GM12878 (cell line): Measurements from ENCODE around the gene PRKAG2. TPM values are rescaled to one million over a fixed set of nuclear protein-coding genes. Genes with fewer than 3 reads are reported as not detected.

Experiments
- ATAC-seq: fragments of 200-7000 bp; cut with Tn5 transposase; 3 replicates; pipeline ENCODE4 v1.9.1; 2020; ENCODE audit warnings: mild to moderate bottlenecking, moderate library complexity
- BruUV-seq: library from RNA; stranded (reverse); fragments of 400-500 nt; replicated peaks from 2 replicates; lab custom pipeline; 2021; lab: Mats Ljungman, UMichigan
- CTCF ChIA-PET: fragments of 300-600 bp; sonication (Branson Sonifier 250); formaldehyde crosslinking; extraction: SDS; loops from one replicate; lab custom pipeline; 2021; ENCODE audit warnings: inconsistent platforms; lab: Yijun Ruan, JAX
- POLR2A ChIA-PET: fragments of 350-600 bp; formaldehyde crosslinking; extraction: SDS; loops from one replicate; lab custom pipeline; 2021; ENCODE audit warnings: inconsistent platforms; lab: Charles Lee
- RAD21 ChIA-PET: fragments of 300-600 bp; sonication (Branson Sonifier 250); formaldehyde crosslinking; loops from one replicate; lab custom pipeline; 2023; ENCODE audit warnings: antibody characterized with exemption; ENCODE audit not compliant: unreplicated experiment; lab: Charles Lee
- SMC1A ChIA-PET: fragments of 300-600 bp; sonication (Branson Sonifier 250); formaldehyde crosslinking; loops from one replicate; lab custom pipeline; 2023; ENCODE audit not compliant: unreplicated experiment, uncharacterized antibody; lab: Charles Lee
- DNase-seq: peaks from one replicate; pipeline ENCODE4 v3.0.0-alpha.2; 2011; ENCODE audit warnings: low read depth, low spot score
- FAIRE-seq: peaks from 3 replicates; lab custom pipeline; 2011; peaks lifted over from hg19 to GRCh38; lab: Jason Lieb, UNC
- H2AFZ ChIP-seq: 2 replicates; pipeline ENCODE4 v1.6.0; 2011; ENCODE audit warnings: low read depth, low read length, control low read depth; ENCODE audit not compliant: control insufficient read depth
- H3K27ac ChIP-seq: 2 replicates; pipeline ENCODE4 v1.5.1; 2011; ENCODE audit warnings: control low read depth; ENCODE audit not compliant: control insufficient read depth, insufficient read depth
- H3K27me3 ChIP-seq, 2 experiments: replicated peaks in 1 of 2; 2 replicates each; pipeline versions ENCODE4 v1.6.0 to v1.6.1; 2011; ENCODE audit warnings: low read length in 1 of 2; ENCODE audit not compliant: control insufficient read depth in 2 of 2, insufficient read depth in 2 of 2
- H3K36me3 ChIP-seq, 2 experiments: 2 replicates each; pipeline ENCODE4 v1.5.1; 2011; ENCODE audit warnings: low read length in 1 of 2; ENCODE audit not compliant: control insufficient read depth in 2 of 2, insufficient read depth in 2 of 2
- H3K4me1 ChIP-seq: 2 replicates; pipeline ENCODE4 v1.6.1; 2011; ENCODE audit warnings: mild to moderate bottlenecking, low read length, moderate library complexity, mixed read lengths; ENCODE audit not compliant: control insufficient read depth, insufficient read depth
- H3K4me2 ChIP-seq: 2 replicates; pipeline ENCODE4 v1.6.0; 2011; ENCODE audit warnings: control low read depth; ENCODE audit not compliant: control insufficient read depth, insufficient read depth
- H3K4me3 ChIP-seq: fragments of 200-600 bp; sonication (generic); 2 replicates; pipeline ENCODE4 v1.5.1; 2016
- H3K79me2 ChIP-seq: 2 replicates; pipeline ENCODE4 v1.6.0; 2011; ENCODE audit warnings: low read length; ENCODE audit not compliant: control insufficient read depth, insufficient read depth
- H3K9ac ChIP-seq: 2 replicates; pipeline ENCODE4 v1.8.0; 2011; ENCODE audit warnings: low read length, control low read depth, mixed read lengths; ENCODE audit not compliant: control insufficient read depth, insufficient read depth
- H3K9me3 ChIP-seq: replicated peaks from 3 replicates; pipeline ENCODE4 v1.5.1; 2011; ENCODE audit warnings: mild to moderate bottlenecking, low read length; ENCODE audit not compliant: control insufficient read depth, insufficient read depth
- H4K20me1 ChIP-seq: 2 replicates; pipeline ENCODE4 v1.6.0; 2011; ENCODE audit not compliant: control insufficient read depth, insufficient read depth
- BCLAF1 ChIP-seq: fragments of 450-650 bp; IDR thresholded peaks from 2 replicates; pipeline ENCODE4 v1.6.1; 2017; ENCODE audit warnings: antibody characterized with exemption, mild to moderate bottlenecking, moderate library complexity
- CBX5 ChIP-seq: sonication (generic); IDR thresholded peaks from 2 replicates; pipeline ENCODE4 v1.6.1; 2016; ENCODE audit warnings: low read depth, moderate library complexity, mild to moderate bottlenecking, inconsistent platforms
- CHD4 ChIP-seq: fragments of 200-600 bp; sonication (generic); IDR thresholded peaks from 2 replicates; pipeline ENCODE4 v1.6.1; 2016; ENCODE audit warnings: mild to moderate bottlenecking
- HSF1 ChIP-seq: fragments of 150-350 bp; IDR thresholded peaks from 2 replicates; pipeline ENCODE4 v1.6.1; 2014; ENCODE audit warnings: mild to moderate bottlenecking, low read depth, low read length
- NFIC ChIP-seq: IDR thresholded peaks from 2 replicates; pipeline ENCODE4 v1.6.1; 2012; ENCODE audit warnings: low read depth, mild to moderate bottlenecking, inconsistent platforms, low read length, moderate library complexity
- NFYA ChIP-seq: IDR thresholded peaks from 2 replicates; pipeline ENCODE4 v1.6.1; 2011; ENCODE audit warnings: low read depth, mild to moderate bottlenecking, low read length, improper control_type of control experiment, borderline replicate concordance
- RELB ChIP-seq: fragments of 450-650 bp; IDR thresholded peaks from 2 replicates; pipeline ENCODE4 v1.6.1; 2017; ENCODE audit warnings: low read depth, mild to moderate bottlenecking, moderate library complexity
- SREBF2 ChIP-seq: IDR thresholded peaks from 2 replicates; pipeline ENCODE4 v1.6.1; 2012; ENCODE audit warnings: mild to moderate bottlenecking, low read length
- USF1 ChIP-seq: IDR thresholded peaks from 2 replicates; pipeline ENCODE4 v1.6.1; 2011; ENCODE audit warnings: borderline replicate concordance, low read depth, mild to moderate bottlenecking, moderate library complexity, mixed read lengths, low read length; ENCODE audit not compliant: insufficient read depth; ENCODE audit errors: extremely low read length
- WGBS: methylation state at CpG from one replicate; pipeline ENCODE4 v1.1.6; 2016; ENCODE audit warnings: low lambda C conversion rate; ENCODE audit not compliant: insufficient replicate concordance, insufficient coverage; ENCODE audit errors: missing lambda C conversion rate; 5-methylcytosine and 5-hydroxymethylcytosine counted together
- in situ Hi-C: fragments of 300-500 bp; cut with MboI; formaldehyde crosslinking; loops from 9 replicates; pipeline ENCODE4 v1.14.3; 2018; ENCODE audit warnings: mixed read lengths
- intact Hi-C: fragments of 100-400 bp; cut with micrococcal nuclease; formaldehyde crosslinking; loops from one replicate; pipeline ENCODE4 v1.14.2; 2022; ENCODE audit not compliant: unreplicated experiment
- polyA plus RNA-seq, 11 experiments: library from polyadenylated mRNA; depleted of rRNA in 4 of 11; unstranded in 6 of 11; stranded (reverse) in 5 of 11; fragments of >200 nt; fragmentation: Nextera tagmentation in 4 of 11; fragmentation: Illumina TruSeq in 1 of 11; extraction: Ambion mirVana in 4 of 11; extraction: Trizol in 1 of 11; gene quantifications; 1 replicate in 1 of 11; 2 replicates in 10 of 11; pipeline versions ENCODE4 v1.2.1 to v1.2.3, GENCODE V29; 2011 to 2016; ENCODE audit warnings: inconsistent platforms in 2 of 11, missing spikeins in 2 of 11, low read depth in 1 of 11
- total RNA-seq, 4 experiments: library from RNA; depleted of rRNA in 3 of 4; stranded (reverse); fragments of >200 nt in 3 of 4; fragmentation: Illumina TruSeq in 1 of 4; extraction: Trizol in 1 of 4; gene quantifications; 2 replicates each; pipeline versions ENCODE4 v1.2.1 to v1.2.3, GENCODE V29; 2013 to 2021

PRKAG2 gene
- total and polyA plus RNA-seq, 10 of the 15 experiments (the other 5 are each of a cell fraction or from before 2014, with no cell fraction given), result 3.4 to 8.9 (median 6.8) TPM

GRCh38 chr7:151599401-151600227, 277.3 kb downstream of the PRKAG2 start:
- WGBS, result 81% methylated on average over 10 of the region's 10 CpGs
- no peak for DNase-seq
- intact Hi-C loops, result no loop called here
- H3K4me2 ChIP-seq, result no peak overlapping the region
- TF ChIP-seq USF1 (no peak), CBX5 (no peak), NFIC (no peak), NFYA (no peak), SREBF2 (no peak), RELB (no peak), CHD4 (no peak), HSF1 (no peak), BCLAF1 (no peak)
- H3K27ac ChIP-seq, result no peak overlapping the region
- RAD21 ChIA-PET, result no interaction called here
- no peaks in the 10 kb centered on the region for H4K20me1 ChIP-seq
- CTCF ChIA-PET, result interaction anchor here (1.6 kb wide), 1 partner anchor 32 kb away, joined by 4 read pairs; no protein-coding TSS in a partner anchor
- H3K4me3 ChIP-seq, result no peak overlapping the region
- H3K36me3 ChIP-seq, result peaks cover 0 to 2% of the 10 kb centered on the region in 2 experiments; a peak in 2 of 4 replicates
- POLR2A ChIA-PET, result no interaction called here
- no peak for ATAC-seq
- no peaks in the 10 kb centered on the region for H3K27me3 ChIP-seq
- H3K79me2 ChIP-seq, result no peaks in the 10 kb centered on the region
- in situ Hi-C loops, result no loop called here
- no peak for FAIRE-seq
- H2AFZ ChIP-seq, result no peak overlapping the region
- no peaks in the 10 kb centered on the region; the same call in 2 of the 3 replicates for H3K9me3 ChIP-seq
- no peak overlapping the region for H3K9ac ChIP-seq
- H3K4me1 ChIP-seq, result no peaks in the 10 kb centered on the region
- no TSS peak for BruUV-seq
- SMC1A ChIA-PET, result interaction anchor here (0.9 kb wide), 1 partner anchor 10 kb away, joined by 4 read pairs; no protein-coding TSS in a partner anchor
